HG03159 (cell line): ENCODE measurements around the gene KIDINS220.
A peak's percentile ranks its signal among the peaks of the same experiment; 100 is the strongest.
"Not testable (repeated sequence)": the region's sequence is repeated elsewhere in the genome, so short reads cannot be mapped to it uniquely, and the experiment has no call there.

Experiments used
- ATAC-seq: cut with Tn5 transposase; IDR thresholded peaks from one replicate; pipeline ENCODE4 v1.9.1; 2021; ENCODE audit warnings: mild to moderate bottlenecking, moderate library complexity; ENCODE audit not compliant: unreplicated experiment

Gene KIDINS220

GRCh38 chr2:8754106-8754776 is 83.2 kb downstream of the KIDINS220 start:
- ATAC-seq: no peak

- ATAC-seq: no peak
Measured at GRCh38 chr2:8753609-8754008, 83.8 kb downstream of the KIDINS220 start.

GRCh38 chr2:8752385-8752784 is 85.0 kb downstream of the KIDINS220 start:
- peak; percentile 78 for ATAC-seq

GRCh38 chr2:8750221-8750620 is 87.2 kb downstream of the KIDINS220 start:
- ATAC-seq: no peak

- ATAC-seq: no peak
Measured at GRCh38 chr2:8743261-8743660, 94.2 kb downstream of the KIDINS220 start.

- no peak for ATAC-seq
Measured at GRCh38 chr2:8740136-8740535, 97.3 kb downstream of the KIDINS220 start.

GRCh38 chr2:8737571-8738175 is 99.7 kb downstream of the KIDINS220 start:
- ATAC-seq: no peak

GRCh38 chr2:8732601-8733000 is 104.8 kb downstream of the KIDINS220 start:
- no peak for ATAC-seq

- ATAC-seq: no peak
Measured at GRCh38 chr2:8729939-8730338, 107.5 kb downstream of the KIDINS220 start.

- not testable (repeated sequence) for ATAC-seq
Measured at GRCh38 chr2:8729101-8729500, 108.3 kb downstream of the KIDINS220 start.

GRCh38 chr2:8728305-8729015 is 109.0 kb downstream of the KIDINS220 start:
- no peak for ATAC-seq

- no peak for ATAC-seq
Measured at GRCh38 chr2:8725838-8726237, 111.6 kb downstream of the KIDINS220 start.

GRCh38 chr2:8722986-8723385 is 114.4 kb downstream of the KIDINS220 start:
- ATAC-seq: no peak

GRCh38 chr2:8721410-8721809 is 116.0 kb downstream of the KIDINS220 start:
- no peak for ATAC-seq

- ATAC-seq: no peak
Measured at GRCh38 chr2:8720741-8721140, 116.7 kb downstream of the KIDINS220 start.

GRCh38 chr2:8719528-8719927 is 117.9 kb downstream of the KIDINS220 start:
- no peak for ATAC-seq

- no peak for ATAC-seq
Measured at GRCh38 chr2:8714971-8715370, 122.4 kb downstream of the KIDINS220 start.

GRCh38 chr2:8714283-8714682 is 123.1 kb downstream of the KIDINS220 start:
- no peak for ATAC-seq

GRCh38 chr2:8710951-8711350 is 126.5 kb downstream of the KIDINS220 start:
- ATAC-seq: no peak

GRCh38 chr2:8709611-8710010 is 127.8 kb downstream of the KIDINS220 start:
- ATAC-seq: no peak

GRCh38 chr2:8704906-8705305 is 132.5 kb downstream of the KIDINS220 start:
- ATAC-seq: no peak
